SU-DHL-6 (cell line): ENCODE results near the gene FARS2.

Experiments used
- H2AFZ ChIP-seq: fragments of 200-600 bp; sonication (generic); 2 replicates; pipeline ENCODE4 v1.6.1; 2014; ENCODE audit warnings: low read depth, mild to moderate bottlenecking, moderate library complexity, mixed read lengths, antibody characterized with exemption, low read length; ENCODE audit not compliant: severe bottlenecking
- H3F3A ChIP-seq: fragments of 200-600 bp; shearing (Covaris generic); 2 replicates; pipeline ENCODE4 v1.6.0; 2016; ENCODE audit warnings: antibody characterized with exemption, mild to moderate bottlenecking; ENCODE audit not compliant: insufficient read depth
- H3K27ac ChIP-seq: fragments of 200-600 bp; sonication (generic); 2 replicates; pipeline ENCODE4 v1.5.1; 2016; ENCODE audit warnings: low read depth, mild to moderate bottlenecking, low read length, moderate library complexity, mixed read lengths
- H3K27me3 ChIP-seq: fragments of 200-600 bp; sonication (generic), shearing (Covaris generic); 2 replicates; pipeline ENCODE4 v1.6.0; 2014; ENCODE audit warnings: mild to moderate bottlenecking, low read length
- H3K36me3 ChIP-seq: fragments of 200-600 bp; sonication (generic); 2 replicates; pipeline ENCODE4 v1.6.1; 2014; ENCODE audit warnings: mild to moderate bottlenecking, low read length, mixed read lengths
- H3K4me2 ChIP-seq: fragments of 300-600, 200-600 bp; shearing (Covaris generic), sonication (generic); 2 replicates; pipeline ENCODE4 v1.6.0; 2014; ENCODE audit warnings: low read length, low read depth, mild to moderate bottlenecking; ENCODE audit not compliant: poor library complexity, severe bottlenecking
- H3K4me3 ChIP-seq: fragments of 200-600 bp; sonication (generic); 2 replicates; pipeline ENCODE4 v1.5.1; 2014; ENCODE audit warnings: antibody characterized with exemption, low read length, mild to moderate bottlenecking, mixed read lengths; ENCODE audit not compliant: insufficient read depth, poor library complexity, severe bottlenecking
- H3K79me2 ChIP-seq: fragments of 200-600 bp; sonication (generic); 2 replicates; pipeline ENCODE4 v1.6.1; 2014; ENCODE audit warnings: mild to moderate bottlenecking, low read length, moderate library complexity; ENCODE audit not compliant: insufficient read depth
- H3K9ac ChIP-seq: fragments of 200-600 bp; sonication (generic); 2 replicates; pipeline ENCODE4 v1.7.0; 2014; ENCODE audit warnings: mild to moderate bottlenecking, low read length
- H3K9me2 ChIP-seq: fragments of 200-600 bp; sonication (generic); replicated peaks from 2 replicates; pipeline ENCODE4 v1.6.1; 2014; ENCODE audit warnings: low read length; ENCODE audit not compliant: insufficient read depth
- H3K9me3 ChIP-seq: fragments of 200-600 bp; sonication (generic); 2 replicates; pipeline ENCODE4 v1.6.1; 2014; ENCODE audit warnings: low read length, mixed read lengths; ENCODE audit not compliant: insufficient read depth
- H4K20me1 ChIP-seq: fragments of 200-600 bp; sonication (generic); 2 replicates; pipeline ENCODE4 v1.6.1; 2014; ENCODE audit warnings: low read depth, mild to moderate bottlenecking, antibody characterized with exemption, low read length, moderate library complexity, mixed read lengths
- EZH2phosphoT487 ChIP-seq: fragments of 200-600 bp; sonication (generic), shearing (Covaris generic); conservative IDR thresholded peaks from 2 replicates; pipeline ENCODE4 v1.6.1; 2018; ENCODE audit warnings: mild to moderate bottlenecking, antibody characterized with exemption, low read length, moderate library complexity, mixed read lengths
- TF ChIP-seq, protein P1 (sequence below): fragments of 200-600 bp; sonication (generic); IDR thresholded peaks from one replicate; pipeline ENCODE4 v1.5.1; 2017; ENCODE audit warnings: antibody characterized with exemption, mild to moderate bottlenecking, low read length, moderate library complexity; ENCODE audit not compliant: insufficient read depth, poor library complexity, severe bottlenecking

The FARS2 gene

GRCh38 chr6:5438922-5439584 is 177.7 kb downstream of the FARS2 start:
- no peak overlapping the region for H3K9ac ChIP-seq
- TF ChIP-seq EZH2phosphoT487: no peak
- TF ChIP-seq, protein P1, sequence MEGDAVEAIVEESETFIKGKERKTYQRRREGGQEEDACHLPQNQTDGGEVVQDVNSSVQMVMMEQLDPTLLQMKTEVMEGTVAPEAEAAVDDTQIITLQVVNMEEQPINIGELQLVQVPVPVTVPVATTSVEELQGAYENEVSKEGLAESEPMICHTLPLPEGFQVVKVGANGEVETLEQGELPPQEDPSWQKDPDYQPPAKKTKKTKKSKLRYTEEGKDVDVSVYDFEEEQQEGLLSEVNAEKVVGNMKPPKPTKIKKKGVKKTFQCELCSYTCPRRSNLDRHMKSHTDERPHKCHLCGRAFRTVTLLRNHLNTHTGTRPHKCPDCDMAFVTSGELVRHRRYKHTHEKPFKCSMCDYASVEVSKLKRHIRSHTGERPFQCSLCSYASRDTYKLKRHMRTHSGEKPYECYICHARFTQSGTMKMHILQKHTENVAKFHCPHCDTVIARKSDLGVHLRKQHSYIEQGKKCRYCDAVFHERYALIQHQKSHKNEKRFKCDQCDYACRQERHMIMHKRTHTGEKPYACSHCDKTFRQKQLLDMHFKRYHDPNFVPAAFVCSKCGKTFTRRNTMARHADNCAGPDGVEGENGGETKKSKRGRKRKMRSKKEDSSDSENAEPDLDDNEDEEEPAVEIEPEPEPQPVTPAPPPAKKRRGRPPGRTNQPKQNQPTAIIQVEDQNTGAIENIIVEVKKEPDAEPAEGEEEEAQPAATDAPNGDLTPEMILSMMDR: no peak
- no peaks in the 10 kb centered on the region for H3K9me2 ChIP-seq
- H2AFZ ChIP-seq: no peak overlapping the region
- H4K20me1 ChIP-seq: no peaks in the 10 kb centered on the region
- H3K27me3 ChIP-seq: no peaks in the 10 kb centered on the region
- no peaks in the 10 kb centered on the region for H3K9me3 ChIP-seq
- H3F3A ChIP-seq: no peaks in the 10 kb centered on the region
- no peaks in the 10 kb centered on the region for H3K79me2 ChIP-seq
- no peak overlapping the region for H3K4me3 ChIP-seq
- H3K36me3 ChIP-seq: 0 out of 2 replicates have a peak, but pooled peaks cover 3% of the 10 kb centered on the region
- no peak overlapping the region for H3K4me2 ChIP-seq
- H3K27ac ChIP-seq: no peak overlapping the region

DNA sequence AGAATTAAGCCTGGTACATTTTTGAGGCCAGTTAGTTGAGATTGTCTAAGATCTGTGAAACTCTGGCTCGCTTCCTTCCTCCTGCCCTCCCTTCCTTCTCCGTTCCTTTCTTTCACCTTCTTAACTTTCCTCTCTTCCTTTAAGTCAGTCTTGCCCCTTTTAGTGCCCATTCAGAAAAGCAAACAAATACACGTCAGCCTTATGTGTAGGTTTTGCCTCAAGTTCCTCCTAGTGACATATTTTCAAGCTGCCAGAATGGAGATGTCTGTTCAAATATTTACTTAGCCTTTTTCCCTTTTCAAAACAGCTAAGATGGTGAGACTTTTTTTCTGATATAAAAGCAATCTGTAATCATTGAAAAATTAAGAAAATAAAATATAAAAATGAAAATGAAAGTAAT is 178.4 kb downstream of the FARS2 start:
- Histone ChIP-seq H4K20me1 (no peaks in the 10 kb centered on the region), H3K27me3 (no peaks in the 10 kb centered on the region), H3K4me2 (no peak overlapping the region), H3K9me2 (no peaks in the 10 kb centered on the region), H3K79me2 (no peaks in the 10 kb centered on the region), H3K9me3 (no peaks in the 10 kb centered on the region), H3K27ac (no peak overlapping the region), H3K36me3 (0 out of 2 replicates have a peak, but pooled peaks cover 3% of the 10 kb centered on the region), H3K4me3 (no peak overlapping the region), H3F3A (no peaks in the 10 kb centered on the region), H3K9ac (no peak overlapping the region), H2AFZ (no peak overlapping the region)
- no peak for TF ChIP-seq EZH2phosphoT487
- TF ChIP-seq, protein P1: no peak

DNA sequence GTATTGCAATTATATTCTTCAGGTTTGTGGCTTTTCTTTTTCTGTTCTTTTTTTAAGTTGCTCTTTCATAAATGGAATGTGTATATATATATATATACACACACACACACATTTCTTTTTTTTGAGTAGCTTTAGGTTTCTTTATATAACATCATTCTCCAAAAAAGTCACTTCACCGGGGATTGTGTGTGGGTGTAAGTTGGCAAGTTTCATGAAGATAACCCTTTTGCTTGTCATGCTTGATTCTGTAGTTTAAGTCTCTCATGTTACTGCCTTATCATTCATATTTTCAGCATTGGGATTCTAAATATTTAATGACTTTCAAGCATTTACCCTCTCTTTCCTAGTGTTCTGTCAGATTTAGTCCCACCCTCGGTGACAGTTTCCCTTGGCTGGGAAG is 181.0 kb downstream of the FARS2 start:
- Histone ChIP-seq H3K4me3 (no peak overlapping the region), H2AFZ (no peak overlapping the region), H3F3A (no peaks in the 10 kb centered on the region), H3K79me2 (no peaks in the 10 kb centered on the region), H4K20me1 (no peaks in the 10 kb centered on the region), H3K9me3 (no peaks in the 10 kb centered on the region), H3K27me3 (no peaks in the 10 kb centered on the region), H3K9ac (no peak overlapping the region), H3K27ac (no peak overlapping the region), H3K9me2 (no peaks in the 10 kb centered on the region), H3K36me3 (0 out of 2 replicates have a peak, but pooled peaks cover 2% of the 10 kb centered on the region), H3K4me2 (no peak overlapping the region)
- no peak for TF ChIP-seq EZH2phosphoT487
- TF ChIP-seq, protein P1: no peak
